Midbrain (tissue), 1 donor: Measurements from ENCODE around the gene KSR2.
"Not testable (repeated sequence)": the region's sequence is repeated elsewhere in the genome, so short reads cannot be mapped to it uniquely, and the experiment has no call there.

ENCODE experiments used
- DNase-seq: peaks from one replicate; lab custom pipeline; 2025; lab: John Stamatoyannopoulos, UW

Gene KSR2

GRCh38 chr12:117821480-117822175 lies 147.2 kb downstream of the KSR2 start:
- no peak for DNase-seq

- DNase-seq, result no peak
Measured at GRCh38 chr12:117820216-117820907, 148.4 kb downstream of the KSR2 start.

- no peak for DNase-seq
Measured at GRCh38 chr12:117819160-117819559, 149.6 kb downstream of the KSR2 start.

GRCh38 chr12:117818400-117818799 lies 150.4 kb downstream of the KSR2 start:
- DNase-seq, result no peak

GRCh38 chr12:117809509-117809908 lies 159.3 kb downstream of the KSR2 start:
- no peak for DNase-seq

- DNase-seq, result no peak
Measured at GRCh38 chr12:117807946-117808345, 160.8 kb downstream of the KSR2 start.

- DNase-seq, result no peak
Measured at GRCh38 chr12:117807355-117807754, 161.4 kb downstream of the KSR2 start.

GRCh38 chr12:117805865-117806264 lies 162.9 kb downstream of the KSR2 start:
- no peak for DNase-seq

- DNase-seq, result no peak
Measured at GRCh38 chr12:117803001-117803400, 165.8 kb downstream of the KSR2 start.

- not testable (repeated sequence) for DNase-seq
Measured at GRCh38 chr12:117800711-117801110, 168.1 kb downstream of the KSR2 start.

- no peak for DNase-seq
Measured at GRCh38 chr12:117797202-117797601, 171.6 kb downstream of the KSR2 start.

GRCh38 chr12:117792877-117793424 lies 175.8 kb downstream of the KSR2 start:
- DNase-seq, result no peak

GRCh38 chr12:117792471-117792870 lies 176.3 kb downstream of the KSR2 start:
- DNase-seq, result no peak

- DNase-seq, result no peak
Measured at GRCh38 chr12:117790948-117791347, 177.8 kb downstream of the KSR2 start.

GRCh38 chr12:117790198-117790597 lies 178.6 kb downstream of the KSR2 start:
- no peak for DNase-seq

- no peak for DNase-seq
Measured at GRCh38 chr12:117789195-117789912, 179.4 kb downstream of the KSR2 start.

GRCh38 chr12:117778656-117779055 lies 190.1 kb downstream of the KSR2 start:
- no peak for DNase-seq

- DNase-seq, result no peak
Measured at GRCh38 chr12:117774941-117775775, 193.6 kb downstream of the KSR2 start.

GRCh38 chr12:117768860-117769259 lies 199.9 kb downstream of the KSR2 start:
- no peak for DNase-seq

GRCh38 chr12:117766008-117766407 lies 202.8 kb downstream of the KSR2 start:
- DNase-seq, result no peak

- DNase-seq, result no peak
Measured at GRCh38 chr12:117762143-117762542, 206.6 kb downstream of the KSR2 start.
